Keratinocyte (primary cell): ENCODE data around the gene ABHD16A. TPM values are rescaled to one million over a fixed set of nuclear protein-coding genes. Genes with fewer than 3 reads are reported as not detected.

ENCODE experiments used
- DNase-seq: peaks from one replicate; pipeline ENCODE4 v3.0.0-alpha.2; 2011; ENCODE audit warnings: low read depth, missing footprints, low spot score
- FAIRE-seq: peaks from 2 replicates; lab custom pipeline; 2011; peaks lifted over from hg19 to GRCh38; lab: Jason Lieb, UNC
- H2AFZ ChIP-seq: 2 replicates; pipeline ENCODE4 v1.6.0; 2012; ENCODE audit warnings: low read length, control low read depth, inconsistent platforms; ENCODE audit not compliant: control insufficient read depth
- H3K27ac ChIP-seq: 2 replicates; pipeline ENCODE4 v1.5.1; 2011; ENCODE audit warnings: low read length; ENCODE audit not compliant: control insufficient read depth, insufficient read depth
- H3K27me3 ChIP-seq: 3 replicates; pipeline ENCODE4 v1.6.0; 2011; ENCODE audit warnings: low read length; ENCODE audit not compliant: control insufficient read depth, insufficient read depth; ENCODE audit errors: extremely low read depth
- H3K36me3 ChIP-seq, 2 experiments: 2 replicates in 1 of 2; 3 replicates in 1 of 2; pipeline ENCODE4 v1.5.1; 2011; ENCODE audit warnings: low read length in 2 of 2, mild to moderate bottlenecking in 1 of 2; ENCODE audit not compliant: control insufficient read depth in 2 of 2, insufficient read depth in 2 of 2; ENCODE audit errors: extremely low read depth in 1 of 2
- H3K4me1 ChIP-seq: 3 replicates; pipeline ENCODE4 v1.5.1; 2011; ENCODE audit warnings: low read length; ENCODE audit not compliant: control insufficient read depth, insufficient read depth; ENCODE audit errors: extremely low read depth
- H3K4me2 ChIP-seq: 3 replicates; pipeline ENCODE4 v1.6.0; 2011; ENCODE audit warnings: low read depth, low read length; ENCODE audit not compliant: control insufficient read depth, insufficient read depth; ENCODE audit errors: extremely low read depth
- H3K4me3 ChIP-seq, 3 experiments: fragments of 200-600 bp in 1 of 3; sonication (generic) in 1 of 3; 2 replicates in 2 of 3; 3 replicates in 1 of 3; pipeline ENCODE4 v1.5.1; 2011 to 2016; ENCODE audit warnings: low read length in 3 of 3, mild to moderate bottlenecking in 3 of 3, control low read depth in 2 of 3, inconsistent platforms in 1 of 3, low read depth in 1 of 3, mixed read lengths in 1 of 3, mixed run types in 1 of 3, moderate library complexity in 1 of 3; ENCODE audit not compliant: control insufficient read depth in 2 of 3, insufficient read depth in 2 of 3; ENCODE audit errors: extremely low read depth in 1 of 3
- H3K79me2 ChIP-seq: 2 replicates; pipeline ENCODE4 v1.6.0; 2012; ENCODE audit warnings: low read length; ENCODE audit not compliant: control insufficient read depth, insufficient read depth
- H3K9ac ChIP-seq: 3 replicates; pipeline ENCODE4 v1.6.0; 2011; ENCODE audit warnings: low read length; ENCODE audit not compliant: control insufficient read depth, insufficient read depth; ENCODE audit errors: extremely low read depth
- H3K9me1 ChIP-seq: 3 replicates; pipeline ENCODE4 v1.6.0; 2011; ENCODE audit warnings: low read length; ENCODE audit not compliant: control insufficient read depth, insufficient read depth; ENCODE audit errors: extremely low read depth
- H3K9me3 ChIP-seq: 2 replicates; pipeline ENCODE4 v1.5.1; 2012; ENCODE audit warnings: low read depth, low read length; ENCODE audit not compliant: control insufficient read depth
- H4K20me1 ChIP-seq: 3 replicates; pipeline ENCODE4 v1.6.0; 2011; ENCODE audit warnings: low read length; ENCODE audit not compliant: control insufficient read depth, insufficient read depth; ENCODE audit errors: extremely low read depth
- EZH2 ChIP-seq: IDR thresholded peaks from one replicate; pipeline ENCODE4 v1.6.1; 2012; ENCODE audit warnings: inconsistent platforms, mild to moderate bottlenecking, low read length, moderate library complexity
- dilution Hi-C: fragments of 300-500 bp; cut with MboI; formaldehyde crosslinking; loops from one replicate; pipeline ENCODE4 v1.7.0; 2020; ENCODE audit warnings: low sequenced_read_pairs; ENCODE audit not compliant: extremely low pct_ligation_motif_present
- polyA plus RNA-seq, 5 experiments: library from polyadenylated mRNA; depleted of rRNA in 3 of 5; stranded (reverse) in 3 of 5; stranded (forward) in 1 of 5; unstranded in 1 of 5; fragments of >200 nt; gene quantifications; 1 replicate in 1 of 5; 2 replicates in 3 of 5; 3 replicates in 1 of 5; pipeline versions ENCODE4 v1.2.1 to v1.2.3, GENCODE V29; 2011 to 2012; ENCODE audit warnings: missing spikeins in 2 of 5, low read depth in 1 of 5, low replicate concordance in 1 of 5
- TF ChIP-seq, protein P1 (sequence below), 3 experiments: IDR thresholded peaks in 1 of 3; conservative IDR thresholded peaks in 1 of 3; optimal IDR thresholded peaks in 1 of 3; 2 replicates in 2 of 3; 3 replicates in 1 of 3; pipeline versions ENCODE3 to v1.5.1; 2011; ENCODE audit warnings: low read length in 3 of 3, mild to moderate bottlenecking in 3 of 3, moderate library complexity in 2 of 3, control low read depth in 1 of 3, inconsistent platforms in 1 of 3; ENCODE audit not compliant: insufficient read depth in 2 of 3; ENCODE audit errors: extremely low read depth in 1 of 3

ABHD16A gene
- polyA plus RNA-seq, 1 donor (not counting 4 experiments of a cell fraction or from before 2014, with no cell fraction given) = 21.8 TPM

- Histone ChIP-seq H2AFZ (no peak overlapping the region), H3K9me1 (no peaks in the 10 kb centered on the region), H3K9me3 (no peaks in the 10 kb centered on the region), H3K27ac (no peak overlapping the region), H3K36me3 (no peaks in the 10 kb centered on the region), H3K9ac (no peak overlapping the region), H3K4me1 (peaks cover 20% of the 10 kb centered on the region), H3K79me2 (no peaks in the 10 kb centered on the region), H3K27me3 (no peaks in the 10 kb centered on the region), H4K20me1 (no peaks in the 10 kb centered on the region), H3K4me3 (no peak overlapping the region), H3K4me2 (no peak overlapping the region)
- no peak for DNase-seq
- dilution Hi-C loops = no loop called here
- TF ChIP-seq, protein P1, sequence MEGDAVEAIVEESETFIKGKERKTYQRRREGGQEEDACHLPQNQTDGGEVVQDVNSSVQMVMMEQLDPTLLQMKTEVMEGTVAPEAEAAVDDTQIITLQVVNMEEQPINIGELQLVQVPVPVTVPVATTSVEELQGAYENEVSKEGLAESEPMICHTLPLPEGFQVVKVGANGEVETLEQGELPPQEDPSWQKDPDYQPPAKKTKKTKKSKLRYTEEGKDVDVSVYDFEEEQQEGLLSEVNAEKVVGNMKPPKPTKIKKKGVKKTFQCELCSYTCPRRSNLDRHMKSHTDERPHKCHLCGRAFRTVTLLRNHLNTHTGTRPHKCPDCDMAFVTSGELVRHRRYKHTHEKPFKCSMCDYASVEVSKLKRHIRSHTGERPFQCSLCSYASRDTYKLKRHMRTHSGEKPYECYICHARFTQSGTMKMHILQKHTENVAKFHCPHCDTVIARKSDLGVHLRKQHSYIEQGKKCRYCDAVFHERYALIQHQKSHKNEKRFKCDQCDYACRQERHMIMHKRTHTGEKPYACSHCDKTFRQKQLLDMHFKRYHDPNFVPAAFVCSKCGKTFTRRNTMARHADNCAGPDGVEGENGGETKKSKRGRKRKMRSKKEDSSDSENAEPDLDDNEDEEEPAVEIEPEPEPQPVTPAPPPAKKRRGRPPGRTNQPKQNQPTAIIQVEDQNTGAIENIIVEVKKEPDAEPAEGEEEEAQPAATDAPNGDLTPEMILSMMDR (optimal IDR thresholded peaks at IDR 0.05 in 1 of 3, IDR thresholded peaks at IDR 0.05 in 1 of 3, conservative IDR thresholded peaks at IDR 0.05 in 1 of 3; ENCODE audit: extremely low read depth in 1 of 3, insufficient read depth in 2 of 3, low read length in 3 of 3) = no peak
- no peak for TF ChIP-seq EZH2
- FAIRE-seq = no peak
These were observed 5.1 kb upstream of the ABHD16A start for GRCh38 chr6:31708224-31708623.

DNA sequence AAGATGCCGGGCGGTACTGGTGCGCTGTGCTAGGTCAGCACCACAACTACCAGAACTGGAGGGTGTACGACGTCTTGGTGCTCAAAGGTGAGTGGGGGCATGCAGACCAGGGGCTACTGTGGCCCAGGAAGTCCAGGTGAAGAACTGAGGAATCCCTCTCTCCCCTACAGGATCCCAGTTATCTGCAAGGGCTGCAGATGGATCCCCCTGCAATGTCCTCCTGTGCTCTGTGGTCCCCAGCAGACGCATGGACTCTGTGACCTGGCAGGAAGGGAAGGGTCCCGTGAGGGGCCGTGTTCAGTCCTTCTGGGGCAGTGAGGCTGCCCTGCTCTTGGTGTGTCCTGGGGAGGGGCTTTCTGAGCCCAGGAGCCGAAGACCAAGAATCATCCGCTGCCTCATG lies 4.6 kb upstream of the ABHD16A start:
- H3K4me1 ChIP-seq = peaks cover 20% of the 10 kb centered on the region
- no peak overlapping the region for H3K27ac ChIP-seq
- no peak overlapping the region for H3K9ac ChIP-seq
- no peaks in the 10 kb centered on the region for H3K9me3 ChIP-seq
- no peak for DNase-seq
- no peaks in the 10 kb centered on the region for H3K79me2 ChIP-seq
- no peaks in the 10 kb centered on the region for H3K27me3 ChIP-seq
- dilution Hi-C loops = no loop called here
- H4K20me1 ChIP-seq = no peaks in the 10 kb centered on the region
- no peak overlapping the region for H3K4me3 ChIP-seq
- H3K9me1 ChIP-seq = no peaks in the 10 kb centered on the region
- TF ChIP-seq, protein P1 (optimal IDR thresholded peaks at IDR 0.05 in 1 of 3, IDR thresholded peaks at IDR 0.05 in 1 of 3, conservative IDR thresholded peaks at IDR 0.05 in 1 of 3; ENCODE audit: extremely low read depth in 1 of 3, insufficient read depth in 2 of 3, low read length in 3 of 3) = no peak
- TF ChIP-seq EZH2 = no peak
- FAIRE-seq = no peak
- H3K36me3 ChIP-seq = no peaks in the 10 kb centered on the region
- H3K4me2 ChIP-seq = no peak overlapping the region
- H2AFZ ChIP-seq = no peak overlapping the region
